Measurements from ENCODE around the gene HJV. TPM values are rescaled to one million over a fixed set of nuclear protein-coding genes. Genes with fewer than 3 reads are reported as not detected.
"Not testable (repeated sequence)": the region's sequence is repeated elsewhere in the genome, so short reads cannot be mapped to it uniquely, and the experiment has no call there.

The HJV gene
- total RNA-seq: not detected
- not detected for polyA plus RNA-seq
- long read RNA-seq, donor 1: 0 reads
- long read RNA-seq, donor 2: 0 reads
- long read RNA-seq, donor 3: 0 reads

- intact Hi-C loops (cut with DNase I): no loop called here
- no peaks in the 10 kb centered on the region for H3K36me3 ChIP-seq
- no peak for DNase-seq
- WGBS, 3 donors: 23 to 24% (median 24%) methylated on average over 5 of the region's 5 CpGs
- no peak within 1 kb of the TSS for H3K27ac ChIP-seq
- TF ChIP-seq CTCF (IDR thresholded peaks at IDR 0.05) (no peak), POLR2A (IDR thresholded peaks at IDR 0.05) (no peak), EP300 (IDR thresholded peaks at IDR 0.05) (no peak)
- no peaks in the 10 kb centered on the region for H3K27me3 ChIP-seq
- H3K4me3 ChIP-seq: no peak within 1 kb of the TSS
- H3K4me1 ChIP-seq (ENCODE audit: insufficient read depth): peaks cover 2% of the 10 kb centered on the region
- H3K9me3 ChIP-seq: no peaks in the 10 kb centered on the region
Observed at GRCh38 chr1:146021622-146022402, at the start of gene HJV. HJV (minus strand) TSS chr1:146021735; CDS start chr1:146020231, 1,504 bp downstream.

- H3K4me1 ChIP-seq (ENCODE audit: insufficient read depth); DNase-seq; H3K9me3 ChIP-seq; H3K4me3 ChIP-seq; intact Hi-C loops (cut with DNase I); H3K36me3 ChIP-seq; H3K27me3 ChIP-seq; H3K27ac ChIP-seq: not testable (repeated sequence)
- WGBS, 3 donors: 75 to 84% (median 76%) methylated on average over 4 to 5 of the region's 5 CpGs
Observed at GRCh38 chr1:146059148-146059547, 37.6 kb upstream of the HJV start.

DNA sequence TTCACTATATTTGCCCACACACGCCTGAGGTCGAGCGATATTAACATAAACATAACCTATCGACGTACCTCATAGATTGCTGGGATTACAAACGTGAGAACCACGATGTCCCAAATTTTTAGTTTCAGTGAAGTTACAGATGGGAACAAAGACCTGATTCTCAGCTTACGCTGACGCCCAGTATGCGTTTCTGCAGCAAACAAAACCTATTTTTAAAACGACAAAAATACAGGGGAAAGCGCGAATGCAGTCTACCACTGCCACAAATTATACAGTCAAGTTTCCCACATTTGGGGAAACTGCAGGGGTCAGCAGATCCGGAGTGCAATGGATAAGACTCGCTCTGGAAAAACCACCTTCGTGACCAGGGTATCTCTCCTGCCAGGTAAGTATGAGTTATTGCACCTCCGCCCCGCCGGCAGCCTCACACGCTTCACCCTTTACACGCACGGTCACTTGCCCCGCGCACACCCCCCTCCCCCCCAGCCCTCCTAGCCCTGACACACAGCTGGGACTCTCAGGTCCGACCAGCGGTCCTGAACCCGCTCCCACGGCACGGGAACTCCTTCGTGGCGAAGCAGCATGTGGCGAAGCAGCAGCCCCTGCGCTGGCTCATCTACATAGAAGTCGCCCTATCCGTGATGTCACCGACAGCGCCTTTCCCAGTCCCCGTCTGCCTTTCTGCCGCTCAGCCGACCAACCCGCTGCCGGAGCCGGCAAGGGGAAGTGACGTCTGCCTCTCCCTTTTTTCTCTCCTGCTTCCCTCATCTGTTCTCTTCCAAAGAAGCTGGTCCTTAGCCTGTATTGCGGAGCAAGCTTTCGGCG is 30.5 kb upstream of the HJV start:
- H3K9me3 ChIP-seq; H3K27me3 ChIP-seq; H3K36me3 ChIP-seq; H3K4me1 ChIP-seq (ENCODE audit: insufficient read depth); intact Hi-C loops (cut with DNase I): not testable (repeated sequence)
- H3K4me3 ChIP-seq: peak overlapping the region; percentile 48
- peak; percentile 72 to 83 (median 80) for DNase-seq
- peak overlapping the region in 1 of 2 donors; percentile 63 for H3K27ac ChIP-seq
- WGBS, 3 donors: 2 to 6% (median 3%) methylated on average over 42 to 47 of the region's 47 CpGs

- no peak for DNase-seq
- H3K27ac ChIP-seq: peak overlapping the region in 1 of 2 donors; percentile 63
Observed at GRCh38 chr1:146051452-146051851, 29.9 kb upstream of the HJV start.

DNA sequence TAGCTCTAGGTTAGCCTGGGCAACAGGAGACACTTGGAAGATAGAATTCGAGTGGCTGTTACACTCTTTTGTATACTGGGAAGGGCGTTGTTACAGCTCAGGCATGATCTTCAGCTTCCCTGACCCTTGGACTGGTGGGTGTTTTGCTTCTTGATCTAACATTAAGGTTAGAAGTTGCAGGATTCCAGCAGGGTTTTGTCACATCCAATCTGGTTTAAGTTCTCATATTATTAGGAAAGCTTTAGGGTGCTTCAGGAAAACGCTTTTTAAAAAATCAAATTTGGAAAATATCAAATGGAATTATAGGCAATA is 29.1 kb upstream of the HJV start:
- DNase-seq; H3K27ac ChIP-seq; H3K4me1 ChIP-seq (ENCODE audit: insufficient read depth); H3K4me3 ChIP-seq; H3K27me3 ChIP-seq; H3K36me3 ChIP-seq; intact Hi-C loops (cut with DNase I); H3K9me3 ChIP-seq: not testable (repeated sequence)
- WGBS, 3 donors: 71 to 77% (median 76%) methylated on average over 3 of the region's 3 CpGs

More at GRCh38 chr1:146051452-146051851, 29.9 kb upstream of the HJV start:
- no peaks in the 10 kb centered on the region for H3K9me3 ChIP-seq
- TF ChIP-seq CTCF (IDR thresholded peaks at IDR 0.05) (no peak), EP300 (IDR thresholded peaks at IDR 0.05) (no peak), POLR2A (IDR thresholded peaks at IDR 0.05) (no peak)
- H3K4me1 ChIP-seq (ENCODE audit: insufficient read depth): no peaks in the 10 kb centered on the region
- H3K4me3 ChIP-seq: peak overlapping the region; percentile 48
- intact Hi-C loops (cut with DNase I): no loop called here
- H3K27me3 ChIP-seq: no peaks in the 10 kb centered on the region
- H3K36me3 ChIP-seq: no peaks in the 10 kb centered on the region
- WGBS, 3 donors: 33 to 65% (median 38%) methylated on average over 15 of the region's 15 CpGs

- H3K9me3 ChIP-seq; H3K4me1 ChIP-seq (ENCODE audit: insufficient read depth); H3K36me3 ChIP-seq; H3K27me3 ChIP-seq; DNase-seq; H3K27ac ChIP-seq; intact Hi-C loops (cut with DNase I); H3K4me3 ChIP-seq: not testable (repeated sequence)
- 93 to 96% (median 93%) methylated on average over 12 of the region's 12 CpGs for WGBS, 3 donors
Observed at GRCh38 chr1:146049866-146050651, 28.5 kb upstream of the HJV start.

All from ovary (tissue), 10 donors.